Activated T-cell treated with anti-CD3 and anti-CD28 coated beads, Interleukin-2, amount 50 U/mL, for 24 hours (primary cell): ENCODE data around the gene WNT9B.

ENCODE experiments used
- DNase-seq: peaks from one replicate; pipeline ENCODE4 v3.0.0-alpha.2; 2020
- H3K27ac Mint-ChIP-seq: 2 replicates; pipeline ENCODE4 v1.8.0; 2020; ENCODE audit warnings: mild to moderate bottlenecking, mixed read lengths
- H3K27me3 Mint-ChIP-seq: 2 replicates; pipeline ENCODE4 v1.8.0; 2020; ENCODE audit warnings: mixed read lengths
- H3K36me3 Mint-ChIP-seq: 2 replicates; pipeline ENCODE4 v1.8.0; 2020; ENCODE audit warnings: low read depth, mixed read lengths
- H3K4me1 Mint-ChIP-seq: 2 replicates; pipeline ENCODE4 v1.8.0; 2020; ENCODE audit warnings: low read depth, mixed read lengths
- H3K4me3 Mint-ChIP-seq: 2 replicates; pipeline ENCODE4 v1.8.0; 2020; ENCODE audit warnings: mild to moderate bottlenecking, moderate library complexity, mixed read lengths
- H3K9me3 Mint-ChIP-seq: 2 replicates; pipeline ENCODE4 v1.8.0; 2020; ENCODE audit warnings: mixed read lengths

Gene WNT9B

GRCh38 chr17:46851029-46851741 is at the start of gene WNT9B:
TSS of gene WNT9B (plus strand) at chr17:46851583. CDS start at chr17:46851639, 56 bp downstream.
- Mint-ChIP-seq H3K27me3 (peaks cover 83% of the 10 kb centered on the region), H3K9me3 (no peaks in the 10 kb centered on the region), H3K4me3 (peak within 1 kb of the TSS; percentile 63), H3K4me1 (peaks cover 13% of the 10 kb centered on the region), H3K27ac (no peak within 1 kb of the TSS), H3K36me3 (no peaks in the 10 kb centered on the region)
- DNase-seq: no peak

GRCh38 chr17:46802800-46803199 is 48.6 kb upstream of the WNT9B start:
- Mint-ChIP-seq H3K27me3 (no peaks in the 10 kb centered on the region), H3K9me3 (no peaks in the 10 kb centered on the region), H3K4me3 (no peak overlapping the region), H3K36me3 (no peaks in the 10 kb centered on the region), H3K27ac (no peak overlapping the region), H3K4me1 (no peaks in the 10 kb centered on the region)
- DNase-seq: no peak

GRCh38 chr17:46803544-46803943 is 47.8 kb upstream of the WNT9B start:
- H3K36me3 Mint-ChIP-seq: no peaks in the 10 kb centered on the region

GRCh38 chr17:46805771-46806170 is 45.6 kb upstream of the WNT9B start:
- no peak overlapping the region for H3K27ac Mint-ChIP-seq
- H3K4me3 Mint-ChIP-seq: no peak overlapping the region
- DNase-seq: no peak
- no peaks in the 10 kb centered on the region for H3K36me3 Mint-ChIP-seq
- H3K4me1 Mint-ChIP-seq: no peaks in the 10 kb centered on the region
- H3K9me3 Mint-ChIP-seq: no peaks in the 10 kb centered on the region
- peaks cover 2% of the 10 kb centered on the region for H3K27me3 Mint-ChIP-seq

More at GRCh38 chr17:46803544-46803943, 47.8 kb upstream of the WNT9B start:
- no peak overlapping the region for H3K4me3 Mint-ChIP-seq
- H3K27me3 Mint-ChIP-seq: no peaks in the 10 kb centered on the region
- H3K9me3 Mint-ChIP-seq: no peaks in the 10 kb centered on the region
- H3K27ac Mint-ChIP-seq: no peak overlapping the region
- no peaks in the 10 kb centered on the region for H3K4me1 Mint-ChIP-seq
- no peak for DNase-seq

- no peaks in the 10 kb centered on the region for H3K9me3 Mint-ChIP-seq
- H3K36me3 Mint-ChIP-seq: no peaks in the 10 kb centered on the region
- no peak overlapping the region for H3K27ac Mint-ChIP-seq
- no peak for DNase-seq
- H3K27me3 Mint-ChIP-seq: peaks cover 32% of the 10 kb centered on the region
- H3K4me1 Mint-ChIP-seq: no peaks in the 10 kb centered on the region
- no peak overlapping the region for H3K4me3 Mint-ChIP-seq
These were observed 42.2 kb upstream of the WNT9B start for GRCh38 chr17:46809110-46809571.

GRCh38 chr17:46810837-46811236 is 40.5 kb upstream of the WNT9B start:
- Mint-ChIP-seq H3K4me1 (no peaks in the 10 kb centered on the region), H3K27ac (no peak overlapping the region), H3K36me3 (no peaks in the 10 kb centered on the region), H3K9me3 (no peaks in the 10 kb centered on the region), H3K27me3 (peaks cover 48% of the 10 kb centered on the region), H3K4me3 (no peak overlapping the region)
- DNase-seq: no peak

- H3K4me1 Mint-ChIP-seq: peaks cover 2% of the 10 kb centered on the region
- H3K27ac Mint-ChIP-seq: no peak overlapping the region
- H3K36me3 Mint-ChIP-seq: no peaks in the 10 kb centered on the region
- DNase-seq: no peak
- H3K27me3 Mint-ChIP-seq: peaks cover 61% of the 10 kb centered on the region
- H3K9me3 Mint-ChIP-seq: no peaks in the 10 kb centered on the region
- no peak overlapping the region for H3K4me3 Mint-ChIP-seq
These were observed 39.3 kb upstream of the WNT9B start for GRCh38 chr17:46811978-46812583.

GRCh38 chr17:46812624-46813318 is 38.6 kb upstream of the WNT9B start:
- Mint-ChIP-seq H3K36me3 (no peaks in the 10 kb centered on the region), H3K4me1 (peaks cover 7% of the 10 kb centered on the region)

GRCh38 chr17:46813920-46814319 is 37.5 kb upstream of the WNT9B start:
- no peak overlapping the region for H3K4me3 Mint-ChIP-seq
- peaks cover 14% of the 10 kb centered on the region for H3K4me1 Mint-ChIP-seq
- H3K36me3 Mint-ChIP-seq: no peaks in the 10 kb centered on the region
- no peak overlapping the region for H3K27ac Mint-ChIP-seq
- H3K27me3 Mint-ChIP-seq: peaks cover 76% of the 10 kb centered on the region
- DNase-seq: no peak
- no peaks in the 10 kb centered on the region for H3K9me3 Mint-ChIP-seq

More at GRCh38 chr17:46812624-46813318, 38.6 kb upstream of the WNT9B start:
- Mint-ChIP-seq H3K27ac (no peak overlapping the region), H3K9me3 (no peaks in the 10 kb centered on the region), H3K27me3 (peaks cover 68% of the 10 kb centered on the region), H3K4me3 (no peak overlapping the region)
- DNase-seq: no peak

GRCh38 chr17:46814446-46814845 is 36.9 kb upstream of the WNT9B start:
- Mint-ChIP-seq H3K4me3 (no peak overlapping the region), H3K36me3 (no peaks in the 10 kb centered on the region), H3K27ac (no peak overlapping the region), H3K9me3 (no peaks in the 10 kb centered on the region), H3K4me1 (peaks cover 17% of the 10 kb centered on the region), H3K27me3 (peaks cover 81% of the 10 kb centered on the region)
- DNase-seq: no peak

- no peaks in the 10 kb centered on the region for H3K36me3 Mint-ChIP-seq
- DNase-seq: no peak
- no peak overlapping the region for H3K4me3 Mint-ChIP-seq
- H3K27ac Mint-ChIP-seq: no peak overlapping the region
- H3K27me3 Mint-ChIP-seq: peaks cover 92% of the 10 kb centered on the region
- no peaks in the 10 kb centered on the region for H3K9me3 Mint-ChIP-seq
- peaks cover 20% of the 10 kb centered on the region for H3K4me1 Mint-ChIP-seq
These were observed 35.7 kb upstream of the WNT9B start for GRCh38 chr17:46815474-46816353.

- H3K9me3 Mint-ChIP-seq: no peaks in the 10 kb centered on the region
- H3K27me3 Mint-ChIP-seq: peaks cover 96% of the 10 kb centered on the region
- no peaks in the 10 kb centered on the region for H3K36me3 Mint-ChIP-seq
- peak overlapping the region; percentile 38 for H3K4me3 Mint-ChIP-seq
- peaks cover 20% of the 10 kb centered on the region for H3K4me1 Mint-ChIP-seq
- DNase-seq: no peak
- no peak overlapping the region for H3K27ac Mint-ChIP-seq
These were observed 34.1 kb upstream of the WNT9B start for GRCh38 chr17:46817151-46817900.

- H3K4me1 Mint-ChIP-seq: peaks cover 20% of the 10 kb centered on the region
- DNase-seq: no peak
- H3K4me3 Mint-ChIP-seq: peak overlapping the region; percentile 38
- no peak overlapping the region for H3K27ac Mint-ChIP-seq
- no peaks in the 10 kb centered on the region for H3K36me3 Mint-ChIP-seq
- H3K9me3 Mint-ChIP-seq: no peaks in the 10 kb centered on the region
- peaks cover 95% of the 10 kb centered on the region for H3K27me3 Mint-ChIP-seq
These were observed 33.5 kb upstream of the WNT9B start for GRCh38 chr17:46817901-46818209.
